Measurements from ENCODE around the gene OSTN.
"Not testable (repeated sequence)": the region's sequence is repeated elsewhere in the genome, so short reads cannot be mapped to it uniquely, and the experiment has no call there.

Gene OSTN

GRCh38 chr3:191268737-191269136 lies 69.7 kb downstream of the OSTN start:
- DNase-seq, result no peak

DNA sequence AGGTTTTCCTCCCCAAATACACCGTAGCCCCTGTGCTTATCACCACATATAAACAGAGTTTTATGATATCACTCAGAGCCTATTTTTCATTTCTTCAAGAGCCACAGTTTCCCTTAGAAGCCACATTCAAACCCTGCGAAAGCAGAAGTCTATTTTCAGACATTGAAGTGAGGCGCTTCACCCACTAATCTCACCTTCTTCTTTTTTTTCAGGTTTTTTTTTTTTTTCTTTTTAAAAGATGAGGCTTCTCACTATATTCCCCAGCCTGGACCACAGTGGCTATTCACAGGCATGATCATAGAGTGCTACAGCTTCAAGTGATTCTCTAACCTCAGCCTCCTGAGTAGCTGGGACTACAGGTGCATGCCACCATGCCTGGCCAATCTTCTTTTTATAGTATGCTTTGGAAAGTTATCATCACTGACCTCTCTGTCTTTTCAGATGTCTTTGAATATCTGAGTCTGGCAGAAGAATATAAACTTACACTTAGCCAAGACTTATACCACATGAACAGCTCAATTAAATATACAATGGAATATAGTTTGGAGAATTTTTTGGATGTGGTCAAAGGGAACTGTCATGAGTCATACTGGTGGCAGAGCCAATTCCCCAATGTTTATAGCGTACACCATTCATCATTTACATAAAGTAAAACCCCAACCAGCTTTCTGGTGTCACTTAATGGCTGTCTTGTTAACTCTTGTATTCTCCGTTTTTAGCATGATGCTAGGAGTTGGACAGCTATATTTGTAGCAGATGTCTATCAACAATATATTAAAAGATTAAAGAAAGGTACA lies 70.4 kb downstream of the OSTN start:
- DNase-seq, result no peak

DNA sequence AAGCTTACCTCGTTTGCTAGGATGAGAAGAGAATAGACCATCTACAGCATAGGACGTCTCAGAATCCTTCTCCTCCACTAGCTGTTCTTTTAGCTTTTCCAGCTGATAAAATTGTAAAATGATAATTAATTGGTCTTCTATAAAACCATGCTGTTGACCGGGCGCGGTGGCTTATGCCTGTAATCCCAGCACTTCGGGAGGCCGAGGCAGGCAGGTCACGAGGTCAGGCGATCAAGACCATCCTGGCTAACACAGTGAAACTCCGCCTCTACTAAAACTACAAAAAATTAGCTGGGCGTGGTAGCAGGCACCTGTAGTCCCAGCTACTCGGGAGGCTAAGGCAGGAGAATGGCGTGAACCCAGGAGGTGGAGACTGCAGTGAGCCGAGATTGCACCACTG lies 76.2 kb downstream of the OSTN start:
- not testable (repeated sequence) for DNase-seq

GRCh38 chr3:191275751-191276150 lies 76.7 kb downstream of the OSTN start:
- no peak for DNase-seq

- DNase-seq, result no peak
Measured at GRCh38 chr3:191280111-191280510, 81.1 kb downstream of the OSTN start.

DNA sequence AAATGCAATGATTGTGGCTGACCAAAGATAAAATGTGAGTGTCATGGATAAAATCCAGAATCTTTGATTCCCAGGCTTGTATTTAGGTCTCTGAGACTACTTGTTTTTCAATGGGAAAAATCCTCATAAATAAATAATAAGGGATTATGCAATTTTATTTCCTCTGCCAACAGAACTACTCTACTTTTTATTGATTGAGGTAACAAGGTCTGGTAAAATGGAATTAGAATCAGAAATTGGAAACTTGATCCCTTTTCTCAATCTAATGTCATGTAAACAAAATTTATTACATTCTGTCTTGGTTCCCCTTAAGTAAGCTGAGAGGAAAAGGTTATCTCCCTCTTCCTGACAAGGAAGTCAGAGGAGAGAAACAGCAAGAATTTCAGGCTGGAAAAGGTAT lies 81.8 kb downstream of the OSTN start:
- DNase-seq, result no peak

GRCh38 chr3:191282251-191283185 lies 83.5 kb downstream of the OSTN start:
- no peak for DNase-seq

DNA sequence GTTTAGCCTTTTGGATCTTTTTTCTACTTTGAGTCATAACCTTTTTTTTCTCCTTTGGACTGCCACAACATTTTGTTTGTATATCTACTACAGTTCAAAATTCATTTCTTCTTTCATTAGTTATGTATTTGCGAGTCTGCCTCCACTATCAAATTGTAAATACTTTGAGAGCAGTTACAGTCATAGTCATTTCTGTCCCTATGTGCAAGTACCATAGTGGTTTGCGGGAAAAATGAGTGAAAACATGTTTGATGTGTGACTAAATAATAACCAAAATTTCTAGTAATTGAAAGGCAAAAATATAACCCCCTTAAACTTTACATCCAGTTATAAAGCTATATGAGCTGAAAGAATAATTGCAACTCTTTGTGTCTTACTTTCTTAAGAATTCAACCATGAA lies 84.4 kb downstream of the OSTN start:
- no peak for DNase-seq

DNA sequence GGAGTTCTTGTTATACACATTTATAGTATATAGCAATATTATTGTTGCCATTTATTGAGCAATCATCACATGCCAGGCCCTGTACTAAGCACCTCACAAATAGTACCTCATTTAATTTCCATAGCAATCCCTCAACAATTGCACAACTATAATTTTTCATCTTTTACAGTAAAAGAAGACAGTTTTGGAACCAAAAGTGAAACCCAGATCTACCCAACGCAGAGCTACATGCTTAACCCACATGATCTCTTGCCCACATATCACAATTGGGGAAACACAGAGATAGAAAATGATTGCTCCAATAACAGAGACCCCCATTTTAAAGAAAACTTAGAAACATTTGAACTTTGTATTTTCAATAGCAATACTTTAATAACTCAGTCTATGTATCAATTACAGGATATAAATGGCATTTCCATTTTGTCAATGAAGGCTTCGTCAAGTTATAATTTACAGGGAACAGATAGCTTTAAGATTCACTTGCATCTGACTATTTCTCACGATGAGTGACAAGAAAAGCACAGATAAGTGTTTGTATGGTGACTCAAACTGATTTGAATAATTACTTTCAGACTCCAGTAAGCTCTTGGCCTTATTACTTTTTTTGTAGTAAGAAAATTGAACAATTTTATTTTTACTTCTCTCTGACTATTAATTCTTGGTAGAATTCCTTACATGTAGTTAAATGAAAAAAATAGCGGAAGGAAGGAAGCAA lies 91.4 kb downstream of the OSTN start:
- no peak for DNase-seq

DNA sequence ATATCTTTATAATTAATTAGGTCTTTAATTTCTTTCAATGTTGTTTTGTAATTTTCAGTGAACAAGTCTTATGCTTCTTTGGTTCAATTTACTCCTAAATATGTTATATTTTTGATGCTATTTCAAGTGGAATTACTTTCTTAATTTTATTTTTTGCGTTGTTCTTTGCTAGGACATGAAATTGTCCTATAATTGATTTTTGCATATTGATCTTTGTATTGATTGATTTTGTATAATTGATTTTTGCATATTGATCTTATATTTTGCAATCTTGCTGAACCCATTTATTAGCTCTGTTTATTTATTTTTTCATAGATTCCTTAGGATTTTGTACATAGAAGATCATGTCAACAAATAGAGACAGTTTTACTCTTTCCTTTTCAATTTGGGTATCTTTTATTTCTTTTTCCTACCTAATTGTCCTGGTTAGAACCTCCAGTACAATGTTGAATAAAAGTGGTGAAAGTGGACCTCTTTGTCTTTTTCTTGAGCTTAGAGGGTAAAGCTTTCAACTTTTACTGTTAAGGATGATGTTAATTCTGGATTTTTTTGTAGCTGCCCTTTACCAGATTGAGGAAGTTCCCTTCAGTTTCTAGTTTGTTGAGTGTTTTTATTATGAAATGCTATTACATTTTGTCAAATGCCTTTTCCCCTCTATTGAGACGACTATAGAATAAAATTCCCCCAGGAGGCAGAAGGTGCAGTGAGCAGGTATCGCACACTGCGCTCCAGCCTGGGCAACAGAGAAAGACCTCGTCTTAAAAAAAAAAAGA lies 93.4 kb downstream of the OSTN start:
- no peak for DNase-seq

DNA sequence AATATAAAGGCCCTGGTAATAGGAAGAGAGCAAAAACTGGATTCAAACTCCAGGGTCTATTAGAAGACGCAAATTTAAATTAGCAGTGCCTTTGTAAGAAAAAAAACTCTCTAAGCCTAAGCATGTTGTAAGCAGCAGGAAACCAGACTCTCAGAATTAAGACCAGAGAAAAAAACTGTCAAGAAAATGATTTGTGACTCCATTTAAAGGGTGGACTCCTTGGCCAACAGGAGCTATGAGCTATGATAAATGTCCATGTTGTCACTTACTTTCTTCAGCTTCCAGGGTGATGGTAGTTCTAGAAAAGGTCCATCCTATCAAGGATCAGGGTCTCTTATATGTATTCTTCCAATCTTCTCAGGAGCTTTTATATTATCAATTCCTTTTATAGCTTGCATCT lies 95.2 kb downstream of the OSTN start:
- DNase-seq, result no peak

DNA sequence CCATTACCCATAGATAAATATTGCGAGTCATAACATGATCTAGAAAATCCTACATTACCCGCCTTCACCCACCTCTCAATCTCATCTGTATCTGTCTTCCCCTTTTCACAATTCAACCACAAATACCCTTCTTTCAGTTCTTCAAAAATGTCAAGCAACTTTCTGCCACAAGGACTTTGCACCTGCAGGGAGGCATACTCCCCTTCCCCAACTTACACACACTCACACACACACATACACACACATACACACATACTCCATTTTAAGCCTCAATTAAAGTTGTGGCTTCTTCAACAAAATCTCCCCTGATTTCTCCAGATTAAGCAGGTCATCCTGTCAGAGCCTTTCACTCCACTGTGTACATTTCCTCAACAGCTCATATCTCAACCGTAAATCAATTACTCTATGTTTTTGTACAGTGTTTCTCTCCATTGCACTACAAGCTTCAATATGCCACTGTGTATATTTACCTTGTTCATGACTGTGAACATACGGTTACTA lies 97.0 kb downstream of the OSTN start:
- DNase-seq, result no peak

- DNase-seq, result no peak
Measured at GRCh38 chr3:191298846-191299245, 99.8 kb downstream of the OSTN start.

- no peak for DNase-seq
Measured at GRCh38 chr3:191300422-191300821, 101.4 kb downstream of the OSTN start.

DNA sequence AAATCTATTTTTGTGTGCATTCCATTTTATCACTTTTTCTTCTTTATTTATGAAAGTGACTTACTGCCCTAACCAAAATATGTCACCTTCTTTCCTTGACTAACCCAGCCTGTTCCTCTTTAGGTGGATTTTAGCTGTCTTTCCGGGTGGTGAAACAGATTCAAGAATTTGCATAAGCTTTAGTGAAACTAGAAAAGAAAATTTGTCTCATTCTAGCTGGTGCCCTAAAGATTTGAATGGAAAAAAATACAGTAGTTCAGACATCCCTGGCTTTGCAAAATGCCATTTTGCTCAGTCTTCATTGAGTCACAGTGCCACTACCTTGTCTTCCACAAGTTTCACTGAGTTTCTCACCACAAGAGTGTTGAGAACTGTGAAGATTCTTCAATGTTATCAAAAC lies 102.0 kb downstream of the OSTN start:
- DNase-seq, result no peak

DNA sequence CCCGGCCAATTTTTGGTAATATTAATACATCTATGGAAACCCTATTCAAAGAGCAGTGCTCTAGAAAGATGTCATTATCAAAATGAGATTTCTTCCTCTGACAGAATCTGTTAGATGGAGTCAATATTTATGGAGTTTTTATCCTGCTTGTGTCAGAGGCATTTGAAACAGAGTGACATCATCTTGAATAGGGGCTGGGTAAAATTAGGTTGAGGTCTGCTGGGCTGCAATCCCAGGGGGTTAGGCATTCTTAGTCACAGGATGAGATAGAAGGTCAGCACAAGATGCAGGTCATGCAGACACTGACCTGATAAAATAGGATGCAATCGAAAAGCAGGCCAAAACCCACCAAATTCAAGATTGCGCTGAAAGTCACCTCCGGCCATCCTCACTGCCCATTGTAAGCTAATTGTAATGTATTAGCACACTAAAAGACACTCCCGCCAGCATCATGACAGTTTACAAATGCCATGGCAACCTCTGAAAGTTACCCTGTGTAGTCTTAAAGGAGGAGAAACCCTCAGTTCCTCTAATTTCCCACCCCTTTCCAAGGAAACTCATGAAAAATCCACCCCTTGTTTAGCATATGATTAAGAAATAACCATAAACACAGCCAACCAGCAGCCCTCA lies 102.9 kb downstream of the OSTN start:
- no peak for DNase-seq

DNA sequence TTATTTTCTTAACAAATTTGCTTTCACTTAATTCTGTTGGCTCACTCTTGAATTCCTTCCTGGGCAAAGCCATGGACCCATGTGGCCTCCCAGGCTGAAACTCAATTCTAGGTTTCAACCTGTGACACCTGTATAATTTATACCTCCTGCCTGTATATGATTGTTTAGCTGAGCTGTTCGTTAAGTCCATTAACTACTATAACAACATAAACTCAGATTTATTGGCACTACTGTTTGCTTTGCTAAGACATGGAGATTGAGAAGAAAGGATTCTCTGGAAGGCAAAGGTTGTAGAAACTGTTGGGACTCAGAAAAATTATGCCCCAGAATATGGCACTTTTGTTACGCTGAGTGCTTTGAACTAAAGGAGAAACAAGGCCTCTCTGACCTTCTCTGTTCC lies 103.4 kb downstream of the OSTN start:
- DNase-seq, result no peak

- no peak for DNase-seq
Measured at GRCh38 chr3:191303596-191303995, 104.6 kb downstream of the OSTN start.

- no peak for DNase-seq
Measured at GRCh38 chr3:191306428-191306827, 107.4 kb downstream of the OSTN start.

DNA sequence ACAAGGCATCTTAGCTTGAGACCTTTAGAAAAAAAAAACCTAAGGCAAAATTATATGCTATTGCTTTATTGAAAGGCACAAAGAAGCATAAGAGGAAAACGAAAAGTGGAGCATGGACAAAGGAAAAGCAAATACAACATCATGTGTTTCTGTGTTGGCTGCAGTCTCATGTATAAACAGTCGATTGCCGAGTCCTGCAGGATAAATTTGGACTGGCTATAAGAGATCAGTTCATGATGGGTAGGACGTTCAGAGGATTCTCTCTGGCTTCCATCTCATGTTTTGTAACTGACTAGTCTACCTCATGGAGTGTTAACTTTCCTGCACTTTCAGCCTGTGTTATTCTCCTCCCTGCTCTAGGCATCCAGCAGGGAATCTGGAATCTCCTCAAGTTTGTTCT lies 108.3 kb downstream of the OSTN start:
- DNase-seq, result no peak

GRCh38 chr3:191313296-191313695 lies 114.3 kb downstream of the OSTN start:
- DNase-seq, result no peak
